ENCODE measurements around the gene CCDC149.

The CCDC149 gene

GRCh38 chr4:24856586-24856985 is 56.3 kb downstream of the CCDC149 start:
- H3K4me1 Mint-ChIP-seq: no peaks in the 10 kb centered on the region
- DNase-seq (ENCODE audit: low spot score in 2 of 2) (no peak), ATAC-seq (ENCODE audit: low read depth) (no peak)
- peaks cover 4% of the 10 kb centered on the region for H3K9me3 Mint-ChIP-seq
- H3K4me3 Mint-ChIP-seq: no peak overlapping the region
- no peaks in the 10 kb centered on the region for H3K36me3 Mint-ChIP-seq
- peaks cover 10% of the 10 kb centered on the region for H3K27me3 Mint-ChIP-seq
- no peak overlapping the region for H3K27ac Mint-ChIP-seq

- H3K4me3 Mint-ChIP-seq: no peak overlapping the region
- H3K27me3 Mint-ChIP-seq: peaks cover 10% of the 10 kb centered on the region
- H3K27ac Mint-ChIP-seq: no peak overlapping the region
- H3K36me3 Mint-ChIP-seq: no peaks in the 10 kb centered on the region
- no peaks in the 10 kb centered on the region for H3K4me1 Mint-ChIP-seq
- DNase-seq (ENCODE audit: low spot score in 2 of 2) (no peak), ATAC-seq (ENCODE audit: low read depth) (no peak)
- H3K9me3 Mint-ChIP-seq: no peaks in the 10 kb centered on the region
These were observed 57.1 kb downstream of the CCDC149 start for GRCh38 chr4:24855741-24856140.

GRCh38 chr4:24853142-24853541 is 59.7 kb downstream of the CCDC149 start:
- Mint-ChIP-seq H3K36me3 (no peaks in the 10 kb centered on the region), H3K4me1 (no peaks in the 10 kb centered on the region), H3K27me3 (peaks cover 8% of the 10 kb centered on the region), H3K27ac (no peak overlapping the region), H3K4me3 (no peak overlapping the region), H3K9me3 (no peaks in the 10 kb centered on the region)
- DNase-seq (ENCODE audit: low spot score in 2 of 2): no peak
- ATAC-seq (ENCODE audit: low read depth): no peak

- H3K4me3 Mint-ChIP-seq: no peak overlapping the region
- no peaks in the 10 kb centered on the region for H3K36me3 Mint-ChIP-seq
- DNase-seq (ENCODE audit: low spot score in 2 of 2): no peak
- H3K27ac Mint-ChIP-seq: no peak overlapping the region
- ATAC-seq (ENCODE audit: low read depth): no peak
- H3K9me3 Mint-ChIP-seq: no peaks in the 10 kb centered on the region
- peaks cover 8% of the 10 kb centered on the region for H3K27me3 Mint-ChIP-seq
- no peaks in the 10 kb centered on the region for H3K4me1 Mint-ChIP-seq
These were observed 62.2 kb downstream of the CCDC149 start for GRCh38 chr4:24850674-24851073.

- Mint-ChIP-seq H3K4me1 (no peaks in the 10 kb centered on the region), H3K4me3 (no peak overlapping the region), H3K9me3 (no peaks in the 10 kb centered on the region), H3K27me3 (peaks cover 8% of the 10 kb centered on the region), H3K36me3 (no peaks in the 10 kb centered on the region), H3K27ac (no peak overlapping the region)
- ATAC-seq (ENCODE audit: low read depth) (no peak), DNase-seq (ENCODE audit: low spot score in 2 of 2) (no peak)
These were observed 63.1 kb downstream of the CCDC149 start for GRCh38 chr4:24849756-24850155.

GRCh38 chr4:24849351-24849750 is 63.5 kb downstream of the CCDC149 start:
- Mint-ChIP-seq H3K4me1 (no peaks in the 10 kb centered on the region), H3K9me3 (no peaks in the 10 kb centered on the region), H3K27me3 (peaks cover 7% of the 10 kb centered on the region), H3K36me3 (no peaks in the 10 kb centered on the region), H3K27ac (no peak overlapping the region), H3K4me3 (no peak overlapping the region)
- no peak for DNase-seq (ENCODE audit: low spot score in 2 of 2)
- no peak for ATAC-seq (ENCODE audit: low read depth)

- no peak overlapping the region for H3K27ac Mint-ChIP-seq
- H3K27me3 Mint-ChIP-seq: peaks cover 1% of the 10 kb centered on the region
- no peaks in the 10 kb centered on the region for H3K9me3 Mint-ChIP-seq
- H3K4me1 Mint-ChIP-seq: no peaks in the 10 kb centered on the region
- no peaks in the 10 kb centered on the region for H3K36me3 Mint-ChIP-seq
- DNase-seq (ENCODE audit: low spot score in 2 of 2) (no peak), ATAC-seq (ENCODE audit: low read depth) (no peak)
- no peak overlapping the region for H3K4me3 Mint-ChIP-seq
These were observed 66.1 kb downstream of the CCDC149 start for GRCh38 chr4:24846716-24847115.

DNA sequence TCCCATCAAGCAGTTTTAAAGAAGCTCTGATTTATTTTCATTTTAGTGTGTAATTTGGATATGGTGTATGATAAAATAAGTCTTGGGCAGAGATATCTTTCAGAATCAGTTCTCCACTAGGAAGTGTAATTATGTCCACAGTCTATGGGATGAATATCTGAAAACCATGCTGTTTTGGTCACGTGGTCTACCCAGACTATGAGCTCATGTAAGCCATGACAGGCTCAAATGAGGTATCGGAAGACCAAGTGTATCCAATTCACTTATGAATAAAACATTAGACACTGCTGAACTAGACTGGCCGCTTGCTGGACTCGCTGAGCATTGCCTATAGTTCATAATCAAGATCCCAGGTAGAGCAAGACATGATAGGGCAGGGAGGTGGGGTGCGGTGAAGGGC is 66.9 kb downstream of the CCDC149 start:
- DNase-seq (ENCODE audit: low spot score in 2 of 2): no peak
- H3K9me3 Mint-ChIP-seq: no peaks in the 10 kb centered on the region
- H3K4me3 Mint-ChIP-seq: no peak overlapping the region
- no peak for ATAC-seq (ENCODE audit: low read depth)
- no peaks in the 10 kb centered on the region for H3K36me3 Mint-ChIP-seq
- peaks cover 1% of the 10 kb centered on the region for H3K27me3 Mint-ChIP-seq
- no peaks in the 10 kb centered on the region for H3K4me1 Mint-ChIP-seq
- no peak overlapping the region for H3K27ac Mint-ChIP-seq

- H3K9me3 Mint-ChIP-seq: no peaks in the 10 kb centered on the region
- no peak for ATAC-seq (ENCODE audit: low read depth)
- H3K27ac Mint-ChIP-seq: no peak overlapping the region
These were observed 67.7 kb downstream of the CCDC149 start for GRCh38 chr4:24845132-24845531.

GRCh38 chr4:24843096-24843495 is 69.7 kb downstream of the CCDC149 start:
- no peaks in the 10 kb centered on the region for H3K9me3 Mint-ChIP-seq
- no peak overlapping the region for H3K4me3 Mint-ChIP-seq
- no peaks in the 10 kb centered on the region for H3K4me1 Mint-ChIP-seq
- H3K27me3 Mint-ChIP-seq: peaks cover 1% of the 10 kb centered on the region
- ATAC-seq (ENCODE audit: low read depth) (no peak), DNase-seq (ENCODE audit: low spot score in 2 of 2) (no peak)
- no peaks in the 10 kb centered on the region for H3K36me3 Mint-ChIP-seq
- no peak overlapping the region for H3K27ac Mint-ChIP-seq

More at GRCh38 chr4:24845132-24845531, 67.7 kb downstream of the CCDC149 start:
- no peaks in the 10 kb centered on the region for H3K36me3 Mint-ChIP-seq
- peaks cover 1% of the 10 kb centered on the region for H3K27me3 Mint-ChIP-seq
- DNase-seq (ENCODE audit: low spot score in 2 of 2): no peak
- H3K4me1 Mint-ChIP-seq: no peaks in the 10 kb centered on the region
- no peak overlapping the region for H3K4me3 Mint-ChIP-seq

DNA sequence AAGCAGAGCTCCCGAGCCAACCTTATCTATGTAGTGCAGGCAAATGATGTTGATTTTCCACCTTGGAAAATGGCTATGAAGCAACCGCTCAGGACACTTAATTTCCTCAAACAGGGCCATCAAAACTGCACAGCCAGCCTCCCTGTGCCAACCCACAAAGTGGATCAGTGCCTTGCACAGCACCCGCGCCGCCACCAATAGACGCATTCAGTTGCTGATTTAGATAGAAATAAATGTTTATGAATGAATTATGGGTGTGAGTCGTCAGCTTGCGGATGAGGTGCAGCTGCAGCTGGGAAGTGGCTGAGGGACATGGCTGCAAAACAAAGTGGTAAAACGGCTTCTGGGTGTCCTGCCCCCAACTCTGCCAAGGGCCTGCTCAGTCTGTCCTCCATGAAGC is 70.5 kb downstream of the CCDC149 start:
- no peak overlapping the region for H3K4me3 Mint-ChIP-seq
- no peaks in the 10 kb centered on the region for H3K4me1 Mint-ChIP-seq
- no peaks in the 10 kb centered on the region for H3K36me3 Mint-ChIP-seq
- ATAC-seq (ENCODE audit: low read depth): no peak
- H3K27ac Mint-ChIP-seq: no peak overlapping the region
- no peak for DNase-seq (ENCODE audit: low spot score in 2 of 2)
- no peaks in the 10 kb centered on the region for H3K9me3 Mint-ChIP-seq
- peaks cover 1% of the 10 kb centered on the region for H3K27me3 Mint-ChIP-seq

- ATAC-seq (ENCODE audit: low read depth) (no peak), DNase-seq (ENCODE audit: low spot score in 2 of 2) (no peak)
- Mint-ChIP-seq H3K27ac (no peak overlapping the region), H3K36me3 (no peaks in the 10 kb centered on the region), H3K9me3 (no peaks in the 10 kb centered on the region), H3K27me3 (peaks cover 1% of the 10 kb centered on the region), H3K4me3 (no peak overlapping the region), H3K4me1 (no peaks in the 10 kb centered on the region)
These were observed 71.9 kb downstream of the CCDC149 start for GRCh38 chr4:24840826-24841543.

DNA sequence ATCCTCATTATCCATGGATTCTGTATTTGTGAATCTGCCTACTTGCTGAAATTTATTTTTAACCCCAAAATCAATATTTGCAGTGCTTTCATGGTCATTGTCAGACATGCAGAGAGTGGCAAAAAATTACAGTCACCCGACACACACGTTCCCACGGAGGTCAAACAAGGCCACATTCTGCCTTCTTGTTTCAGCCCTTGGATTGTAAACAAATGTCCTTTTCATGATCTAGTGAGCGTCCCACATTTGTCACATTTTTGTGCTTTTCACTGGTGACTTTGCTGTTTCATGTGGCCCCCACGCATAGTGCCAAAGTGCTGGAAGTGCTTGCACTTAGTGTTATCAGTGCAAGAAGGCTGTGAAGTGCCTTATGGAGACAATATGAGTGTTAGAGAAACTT is 72.5 kb downstream of the CCDC149 start:
- DNase-seq (ENCODE audit: low spot score in 2 of 2): no peak
- no peaks in the 10 kb centered on the region for H3K4me1 Mint-ChIP-seq
- H3K36me3 Mint-ChIP-seq: no peaks in the 10 kb centered on the region
- H3K9me3 Mint-ChIP-seq: no peaks in the 10 kb centered on the region
- no peak for ATAC-seq (ENCODE audit: low read depth)
- peaks cover 1% of the 10 kb centered on the region for H3K27me3 Mint-ChIP-seq
- H3K27ac Mint-ChIP-seq: no peak overlapping the region
- H3K4me3 Mint-ChIP-seq: no peak overlapping the region

- Mint-ChIP-seq H3K4me1 (no peaks in the 10 kb centered on the region), H3K27me3 (no peaks in the 10 kb centered on the region), H3K9me3 (no peaks in the 10 kb centered on the region), H3K36me3 (no peaks in the 10 kb centered on the region), H3K27ac (no peak overlapping the region), H3K4me3 (no peak overlapping the region)
- ATAC-seq (ENCODE audit: low read depth) (no peak), DNase-seq (ENCODE audit: low spot score in 2 of 2) (no peak)
These were observed 75.1 kb downstream of the CCDC149 start for GRCh38 chr4:24837781-24838180.

DNA sequence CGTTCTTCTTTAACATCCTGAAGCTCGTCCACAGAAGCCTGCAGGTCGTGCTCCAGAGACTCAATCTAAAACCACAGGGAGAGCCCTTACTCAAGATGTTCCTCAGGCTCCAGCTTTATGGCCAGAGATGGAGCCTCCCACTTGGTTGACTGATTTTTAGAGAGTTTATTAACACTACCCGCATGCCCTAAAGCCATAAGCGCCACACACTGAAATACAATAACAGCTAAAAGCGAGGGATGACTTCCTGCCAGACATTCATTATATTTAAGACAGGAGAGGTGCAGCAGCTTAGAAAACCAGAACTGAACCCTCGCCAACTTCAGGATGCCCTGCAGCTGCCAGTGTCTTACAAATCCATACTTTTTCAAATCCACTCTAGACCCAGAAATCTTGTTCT is 75.5 kb downstream of the CCDC149 start:
- Mint-ChIP-seq H3K27ac (no peak overlapping the region), H3K36me3 (no peaks in the 10 kb centered on the region), H3K9me3 (no peaks in the 10 kb centered on the region), H3K4me1 (no peaks in the 10 kb centered on the region), H3K4me3 (no peak overlapping the region), H3K27me3 (no peaks in the 10 kb centered on the region)
- DNase-seq (ENCODE audit: low spot score in 2 of 2): no peak
- ATAC-seq (ENCODE audit: low read depth): no peak

All from memory B cell (primary cell).